Dermis lymphatic vessel endothelial cell (primary cell): ENCODE data around the gene LGI2. TPM values are rescaled to one million over a fixed set of nuclear protein-coding genes. Genes with fewer than 3 reads are reported as not detected.

Experiments used
- total RNA-seq: library from RNA; depleted of rRNA; stranded (reverse); fragments of >200 nt; gene quantifications from 2 replicates; pipeline ENCODE4 v1.2.1, GENCODE V29; 2014

LGI2 gene
- under 0.01 TPM in 2 replicates for total RNA-seq

GRCh38 chr4:25030277-25031076, at the start of gene LGI2:
Gene LGI2, minus strand, starts transcription at chr4:25030946. Its CDS starts 253 bp downstream, at chr4:25030693.

Other genes with a start within 250 kb of the LGI2 start
- gene SOD3, start 235.4 kb downstream of the LGI2 start, total RNA-seq = under 0.01 and 0.11 TPM in 2 replicates
- gene CCDC149, start 117.9 kb downstream of the LGI2 start, total RNA-seq = 16.8 and 24.5 TPM in 2 replicates
- 8.8 and 10.0 TPM in 2 replicates for gene SEPSECS, start 129.5 kb upstream of the LGI2 start, total RNA-seq
- gene PI4K2B, start 203.1 kb upstream of the LGI2 start, total RNA-seq = 21.4 and 27.2 TPM in 2 replicates